Measurements from ENCODE around the gene BFSP1. TPM values are rescaled to one million over a fixed set of nuclear protein-coding genes. Genes with fewer than 3 reads are reported as not detected.

Gene BFSP1
- total RNA-seq, 1 experiment from 2014 or later, result 3.9 TPM

DNA sequence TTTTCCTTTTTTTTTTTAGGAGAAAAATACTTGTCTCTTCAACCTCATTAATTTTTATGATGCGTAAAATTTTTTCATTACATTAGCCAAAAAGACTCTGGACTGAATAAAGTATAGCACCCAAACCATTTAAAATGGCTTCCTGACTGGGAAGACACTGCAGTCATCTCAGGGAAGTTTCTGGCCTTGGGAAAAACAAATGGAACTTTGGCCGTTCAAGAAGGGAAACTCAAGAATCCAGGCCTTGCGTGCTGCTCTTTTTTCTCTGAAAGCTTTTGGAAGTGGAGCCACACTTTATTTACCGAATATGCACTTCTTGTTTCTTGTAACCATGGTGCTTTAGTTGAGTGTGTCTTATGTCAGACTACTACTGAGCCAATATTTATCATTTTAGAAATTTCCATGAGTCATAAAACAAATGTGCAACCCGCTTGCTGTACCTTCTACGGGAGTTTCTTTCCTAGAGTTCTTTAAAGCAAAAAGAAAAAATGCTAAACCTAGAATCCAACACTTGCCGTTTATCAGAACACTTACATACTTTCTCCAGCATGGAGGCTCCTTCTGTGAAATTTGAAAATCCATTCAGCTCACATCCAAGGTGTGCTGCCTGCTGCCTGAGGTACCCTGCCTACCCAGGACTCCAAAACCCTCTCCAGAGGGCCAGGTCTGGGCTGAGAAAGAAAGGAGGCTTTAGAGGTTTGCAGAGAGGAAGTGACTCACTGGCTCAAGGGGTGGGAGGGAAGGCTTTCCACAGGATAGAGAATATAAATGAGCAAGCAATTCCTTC, 27.2 kb upstream of the BFSP1 start:
- TF ChIP-seq, protein P1, sequence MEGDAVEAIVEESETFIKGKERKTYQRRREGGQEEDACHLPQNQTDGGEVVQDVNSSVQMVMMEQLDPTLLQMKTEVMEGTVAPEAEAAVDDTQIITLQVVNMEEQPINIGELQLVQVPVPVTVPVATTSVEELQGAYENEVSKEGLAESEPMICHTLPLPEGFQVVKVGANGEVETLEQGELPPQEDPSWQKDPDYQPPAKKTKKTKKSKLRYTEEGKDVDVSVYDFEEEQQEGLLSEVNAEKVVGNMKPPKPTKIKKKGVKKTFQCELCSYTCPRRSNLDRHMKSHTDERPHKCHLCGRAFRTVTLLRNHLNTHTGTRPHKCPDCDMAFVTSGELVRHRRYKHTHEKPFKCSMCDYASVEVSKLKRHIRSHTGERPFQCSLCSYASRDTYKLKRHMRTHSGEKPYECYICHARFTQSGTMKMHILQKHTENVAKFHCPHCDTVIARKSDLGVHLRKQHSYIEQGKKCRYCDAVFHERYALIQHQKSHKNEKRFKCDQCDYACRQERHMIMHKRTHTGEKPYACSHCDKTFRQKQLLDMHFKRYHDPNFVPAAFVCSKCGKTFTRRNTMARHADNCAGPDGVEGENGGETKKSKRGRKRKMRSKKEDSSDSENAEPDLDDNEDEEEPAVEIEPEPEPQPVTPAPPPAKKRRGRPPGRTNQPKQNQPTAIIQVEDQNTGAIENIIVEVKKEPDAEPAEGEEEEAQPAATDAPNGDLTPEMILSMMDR (IDR thresholded peaks at IDR 0.05; ENCODE audit: unreplicated experiment), result no peak
- DNase-seq (ENCODE audit: unreplicated experiment), result peak; percentile 89
- Mint-ChIP-seq H3K36me3 (ENCODE audit: insufficient read depth, unreplicated experiment) (peaks cover 8% of the 10 kb centered on the region), H3K27ac (ENCODE audit: low read depth, unreplicated experiment) (peak overlapping the region; percentile 97), H3K9me3 (ENCODE audit: unreplicated experiment) (no peaks in the 10 kb centered on the region), H3K27me3 (ENCODE audit: insufficient read depth, unreplicated experiment) (no peaks in the 10 kb centered on the region), H3K4me1 (ENCODE audit: insufficient read depth, unreplicated experiment) (peaks cover 36% of the 10 kb centered on the region), H3K4me3 (ENCODE audit: unreplicated experiment) (peak overlapping the region; percentile 64)
- no TSS peak for BruUV-seq (replicated peaks)
- intact Hi-C loops (cut with micrococcal nuclease), result loop anchor here (1.0 kb wide), 2 partner anchors 11 to 16 kb away; no protein-coding TSS in a partner anchor
- CTCF ChIA-PET, result interaction anchor here (0.7 to 7.7 kb wide), 12 partner anchors 14 to 1042 kb away, joined by 3 to 72 read pairs (median 4); partner anchors contain the start of gene DSTN
- POLR2A ChIA-PET, result interaction anchor here (0.6 to 9.4 kb wide), 13 partner anchors 9 to 1010 kb away, joined by 3 to 340 read pairs (median 8); partner anchors contain the start of genes BFSP1, DSTN, MGME1 and SNX5

DNA sequence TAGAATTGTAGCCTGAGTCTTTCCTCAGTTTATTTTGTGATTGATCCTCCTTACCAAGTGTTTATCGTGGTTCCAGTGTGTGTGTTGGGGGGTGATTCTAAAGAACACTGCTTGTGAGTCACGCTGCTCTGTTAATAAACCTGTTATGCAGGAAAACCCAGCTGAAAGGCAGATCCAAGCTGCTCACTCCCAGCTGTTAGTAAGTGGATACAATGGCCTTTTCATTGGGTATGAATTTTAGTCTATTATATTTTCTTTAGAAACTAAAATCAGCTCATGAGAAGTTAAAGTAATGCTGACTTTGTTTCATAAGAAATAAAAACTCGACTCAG, 26.5 kb upstream of the BFSP1 start:
- Mint-ChIP-seq H3K4me3 (ENCODE audit: unreplicated experiment) (peak overlapping the region; percentile 64), H3K27ac (ENCODE audit: low read depth, unreplicated experiment) (peak overlapping the region; percentile 97), H3K9me3 (ENCODE audit: unreplicated experiment) (no peaks in the 10 kb centered on the region), H3K36me3 (ENCODE audit: insufficient read depth, unreplicated experiment) (peaks cover 8% of the 10 kb centered on the region), H3K4me1 (ENCODE audit: insufficient read depth, unreplicated experiment) (peaks cover 30% of the 10 kb centered on the region), H3K27me3 (ENCODE audit: insufficient read depth, unreplicated experiment) (no peaks in the 10 kb centered on the region)
- CTCF ChIA-PET, result interaction anchor here (0.6 to 7.7 kb wide), 12 partner anchors 15 to 1041 kb away, joined by 3 to 72 read pairs (median 4); partner anchors contain the start of gene DSTN
- TF ChIP-seq, protein P1 (IDR thresholded peaks at IDR 0.05; ENCODE audit: unreplicated experiment), result no peak
- intact Hi-C loops (cut with micrococcal nuclease), result loop anchor here (1.0 kb wide), 2 partner anchors 12 to 15 kb away; no protein-coding TSS in a partner anchor
- POLR2A ChIA-PET, result interaction anchor here (0.6 to 9.4 kb wide), 13 partner anchors 10 to 562 kb away, joined by 3 to 340 read pairs (median 8); partner anchors contain the start of genes BFSP1, DSTN, MGME1 and SNX5
- DNase-seq (ENCODE audit: unreplicated experiment), result peak; percentile 58
- BruUV-seq (replicated peaks), result no TSS peak

DNA sequence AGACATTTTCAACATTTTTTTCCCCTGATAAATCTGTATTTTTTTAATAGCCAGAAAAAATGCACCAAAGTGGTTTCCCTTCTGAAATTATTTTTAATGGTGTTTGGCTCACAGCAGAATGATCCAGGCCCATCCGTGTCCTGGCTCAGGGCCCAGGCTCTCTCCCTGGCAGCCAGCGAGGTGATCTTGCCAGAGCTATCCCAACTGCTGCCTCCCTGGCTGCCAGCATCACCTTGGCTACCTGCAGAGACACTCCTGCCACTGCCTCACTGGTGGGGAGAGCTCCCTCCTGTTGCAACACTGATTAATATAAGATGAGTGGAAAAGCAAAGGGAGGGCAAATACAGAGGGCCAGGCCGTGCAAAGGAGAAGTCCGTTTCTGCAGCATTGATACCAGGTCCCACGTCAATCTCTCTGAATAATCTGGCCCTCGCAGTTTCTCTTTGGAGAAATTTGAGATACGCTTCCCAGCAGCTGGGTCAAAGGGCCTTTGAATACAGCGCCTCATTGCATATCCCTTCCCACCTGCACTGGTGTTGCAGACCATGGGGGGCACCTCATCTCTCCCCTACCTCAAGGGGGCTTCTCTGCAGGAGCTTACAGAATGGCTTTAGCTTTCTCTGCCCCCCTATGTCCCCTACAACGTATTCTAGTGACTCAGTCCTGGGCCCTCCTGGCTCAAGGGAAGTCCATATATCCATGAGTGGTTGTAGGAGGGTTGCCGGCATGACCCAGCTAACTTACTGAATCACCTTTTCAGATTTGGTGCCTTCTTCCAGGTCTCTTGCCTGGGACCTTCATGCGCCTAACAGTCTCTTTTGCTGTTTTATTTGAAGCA, 25.9 kb upstream of the BFSP1 start:
- peak; percentile 86 for DNase-seq (ENCODE audit: unreplicated experiment)
- TF ChIP-seq, protein P1 (IDR thresholded peaks at IDR 0.05; ENCODE audit: unreplicated experiment), result no peak
- peak overlapping the region; percentile 64 for H3K4me3 Mint-ChIP-seq (ENCODE audit: unreplicated experiment)
- CTCF ChIA-PET, result interaction anchor here (0.6 to 7.7 kb wide), 16 partner anchors 8 to 1041 kb away, joined by 3 to 72 read pairs (median 3); partner anchors contain the start of gene DSTN
- POLR2A ChIA-PET, result interaction anchor here (0.6 to 9.4 kb wide), 21 partner anchors 8 to 1009 kb away, joined by 3 to 340 read pairs (median 5); partner anchors contain the start of genes BFSP1, DSTN, MGME1 and SNX5
- H3K27me3 Mint-ChIP-seq (ENCODE audit: insufficient read depth, unreplicated experiment), result no peaks in the 10 kb centered on the region
- H3K4me1 Mint-ChIP-seq (ENCODE audit: insufficient read depth, unreplicated experiment), result peaks cover 30% of the 10 kb centered on the region
- no TSS peak for BruUV-seq (replicated peaks)
- intact Hi-C loops (cut with micrococcal nuclease), result no loop called here
- no peaks in the 10 kb centered on the region for H3K9me3 Mint-ChIP-seq (ENCODE audit: unreplicated experiment)
- peak overlapping the region; percentile 97 for H3K27ac Mint-ChIP-seq (ENCODE audit: low read depth, unreplicated experiment)
- H3K36me3 Mint-ChIP-seq (ENCODE audit: insufficient read depth, unreplicated experiment), result peaks cover 8% of the 10 kb centered on the region

Measured in MCF 10A (cell line).